CD8-positive, alpha-beta memory T cell (primary cell): ENCODE measurements around the gene FURIN. TPM values are rescaled to one million over a fixed set of nuclear protein-coding genes. Genes with fewer than 3 reads are reported as not detected.
"Not testable (repeated sequence)": the region's sequence is repeated elsewhere in the genome, so short reads cannot be mapped to it uniquely, and the experiment has no call there.

Source experiments
- CTCF ChIA-PET: fragments of 350-600 bp; sonication (Branson Sonifier 250); formaldehyde crosslinking; loops from one replicate; lab custom pipeline; 2021; ENCODE audit warnings: antibody characterized with exemption; lab: Charles Lee
- POLR2A ChIA-PET: fragments of 350-600 bp; sonication (Branson Sonifier 250); formaldehyde crosslinking; loops from one replicate; lab custom pipeline; 2021; ENCODE audit warnings: antibody characterized with exemption; lab: Charles Lee
- DNase-seq, 5 donors: peaks; one replicate each; pipeline versions ENCODE4 v3.0.0 to v3.0.0-alpha.2; 2020 to 2022; ENCODE audit warnings: mixed read lengths in 1 of 5
- H3K27ac ChIP-seq: one replicate; pipeline ENCODE4 v1.7.0; 2013; ENCODE audit warnings: low read depth, mild to moderate bottlenecking, low read length, moderate library complexity
- H3K27me3 ChIP-seq: 2 replicates; pipeline ENCODE4 v1.7.0; 2013; ENCODE audit warnings: low read length, mild to moderate bottlenecking; ENCODE audit not compliant: insufficient read depth, poor library complexity, severe bottlenecking
- H3K36me3 ChIP-seq: 2 replicates; pipeline ENCODE4 v1.7.0; 2013; ENCODE audit warnings: mild to moderate bottlenecking, low read length, moderate library complexity; ENCODE audit not compliant: insufficient read depth
- H3K4me1 ChIP-seq: 2 replicates; pipeline ENCODE4 v1.7.0; 2013; ENCODE audit warnings: mild to moderate bottlenecking, low read length, moderate library complexity; ENCODE audit not compliant: insufficient read depth
- H3K4me3 ChIP-seq: 2 replicates; pipeline ENCODE4 v1.7.0; 2013; ENCODE audit warnings: mild to moderate bottlenecking, low read length
- H3K9me3 ChIP-seq: 2 replicates; pipeline ENCODE4 v1.7.0; 2013; ENCODE audit warnings: mild to moderate bottlenecking, low read length
- H3K27ac Mint-ChIP-seq, 8 donors: one replicate each; pipeline ENCODE4 v1.8.0; 2020 to 2021; ENCODE audit warnings: mixed read lengths in 8 of 8, mild to moderate bottlenecking in 6 of 8, inconsistent platforms in 3 of 8, moderate library complexity in 3 of 8
- H3K27me3 Mint-ChIP-seq, 2 donors: one replicate each; pipeline ENCODE4 v1.8.0; 2020 to 2021; ENCODE audit warnings: mixed read lengths in 2 of 2, mild to moderate bottlenecking in 1 of 2, moderate library complexity in 1 of 2
- H3K36me3 Mint-ChIP-seq, 3 donors: one replicate each; pipeline ENCODE4 v1.8.0; 2020 to 2021; ENCODE audit warnings: mixed read lengths in 3 of 3, inconsistent platforms in 1 of 3, mild to moderate bottlenecking in 1 of 3
- H3K4me1 Mint-ChIP-seq, 3 donors: one replicate each; pipeline ENCODE4 v1.8.0; 2020 to 2021; ENCODE audit warnings: mixed read lengths in 3 of 3, inconsistent platforms in 1 of 3, mild to moderate bottlenecking in 1 of 3
- H3K4me3 Mint-ChIP-seq, 7 donors: one replicate each; pipeline ENCODE4 v1.8.0; 2020 to 2021; ENCODE audit warnings: mixed read lengths in 7 of 7, mild to moderate bottlenecking in 6 of 7, moderate library complexity in 4 of 7, inconsistent platforms in 2 of 7
- H3K9me3 Mint-ChIP-seq, 5 donors: one replicate each; pipeline ENCODE4 v1.8.0; 2020 to 2022; ENCODE audit warnings: mixed read lengths in 5 of 5, mild to moderate bottlenecking in 3 of 5, moderate library complexity in 2 of 5, inconsistent platforms in 1 of 5
- polyA plus RNA-seq: library from polyadenylated mRNA; unstranded; fragments of 300-500 nt; fragmentation: Illumina TruSeq; gene quantifications from one replicate; pipeline ENCODE4 v1.2.3, GENCODE V29; 2021
- total RNA-seq, 2 experiments: library from RNA; stranded (reverse); gene quantifications; one replicate each; pipeline ENCODE4 v1.2.3, GENCODE V29; 2021

Gene FURIN
- total and polyA plus RNA-seq, 3 experiments from 2014 or later = 11.7 to 124 (median 121) TPM

GRCh38 chr15:90892498-90893174 is 24.2 kb downstream of the FURIN start:
- Mint-ChIP-seq H3K27ac (no peak overlapping the region), H3K36me3 (no peaks in the 10 kb centered on the region), H3K9me3 (no peaks in the 10 kb centered on the region), H3K4me1 (peaks cover 5 to 15% (median 6%) of the 10 kb centered on the region in 3 donors), H3K4me3 (no peak overlapping the region), H3K27me3 (peaks cover 6 to 12% of the 10 kb centered on the region in 2 donors)
- CTCF ChIA-PET = interaction anchor here (0.9 to 1.7 kb wide), 2 partner anchors 10 to 40 kb away, joined by 3 to 4 read pairs; partner anchors contain the start of genes HDDC3 and MAN2A2
- Histone ChIP-seq H3K4me1 (peaks cover 5% of the 10 kb centered on the region), H3K27ac (no peak overlapping the region), H3K36me3 (no peaks in the 10 kb centered on the region), H3K4me3 (no peak overlapping the region), H3K27me3 (no peaks in the 10 kb centered on the region), H3K9me3 (no peaks in the 10 kb centered on the region)
- no peak for DNase-seq
- POLR2A ChIA-PET = no interaction called here

GRCh38 chr15:90893175-90894090 is 25.0 kb downstream of the FURIN start:
- H3K27me3 Mint-ChIP-seq = peaks cover 1 to 10% of the 10 kb centered on the region in 2 donors
- H3K36me3 ChIP-seq = no peaks in the 10 kb centered on the region
- H3K4me3 Mint-ChIP-seq = no peak overlapping the region
- H3K4me3 ChIP-seq = no peak overlapping the region
- no peaks in the 10 kb centered on the region for H3K27me3 ChIP-seq
- H3K27ac ChIP-seq = no peak overlapping the region
- H3K27ac Mint-ChIP-seq = no peak overlapping the region
- POLR2A ChIA-PET = no interaction called here
- H3K4me1 Mint-ChIP-seq = peaks cover 5 to 13% (median 6%) of the 10 kb centered on the region in 3 donors
- peaks cover 5% of the 10 kb centered on the region for H3K4me1 ChIP-seq
- DNase-seq = no peak
- CTCF ChIA-PET = interaction anchor here (0.9 to 2.5 kb wide), 3 partner anchors 8 to 39 kb away, joined by 3 to 9 read pairs (median 4); partner anchors contain the start of genes HDDC3 and MAN2A2
- no peaks in the 10 kb centered on the region for H3K36me3 Mint-ChIP-seq
- H3K9me3 Mint-ChIP-seq = no peaks in the 10 kb centered on the region
- no peaks in the 10 kb centered on the region for H3K9me3 ChIP-seq

GRCh38 chr15:90895571-90896117 is 27.3 kb downstream of the FURIN start:
- Histone ChIP-seq H3K27ac (no peak overlapping the region), H3K27me3 (no peaks in the 10 kb centered on the region), H3K4me1 (no peaks in the 10 kb centered on the region), H3K9me3 (no peaks in the 10 kb centered on the region), H3K4me3 (no peak overlapping the region), H3K36me3 (no peaks in the 10 kb centered on the region)
- ChIA-PET CTCF (interaction anchor here (0.9 to 2.5 kb wide), 4 partner anchors 10 to 154 kb away, joined by 3 to 9 read pairs (median 6); no protein-coding TSS in a partner anchor), POLR2A (no interaction called here)
- DNase-seq = no peak
- Mint-ChIP-seq H3K27ac (peak overlapping the region in 1 of 8 donors; percentile 46), H3K36me3 (no peaks in the 10 kb centered on the region), H3K4me3 (no peak overlapping the region), H3K9me3 (no peaks in the 10 kb centered on the region), H3K4me1 (no peaks in the 10 kb centered on the region), H3K27me3 (peaks cover 0 to 2% of the 10 kb centered on the region in 2 donors)

GRCh38 chr15:90897131-90897655 is 28.8 kb downstream of the FURIN start:
- H3K9me3 Mint-ChIP-seq, H3K36me3 Mint-ChIP-seq, H3K27me3 ChIP-seq, H3K27ac Mint-ChIP-seq, POLR2A ChIA-PET, H3K9me3 ChIP-seq, H3K36me3 ChIP-seq, H3K27ac ChIP-seq, H3K4me1 ChIP-seq, DNase-seq, H3K27me3 Mint-ChIP-seq, H3K4me3 Mint-ChIP-seq, H3K4me3 ChIP-seq: not testable (repeated sequence)
- peaks cover 11 to 12% (median 11%) of the 10 kb centered on the region in 3 donors for H3K4me1 Mint-ChIP-seq
- CTCF ChIA-PET = interaction anchor here (0.6 to 14.4 kb wide), 3 partner anchors 11 to 80 kb away, joined by 3 to 251 read pairs (median 14); partner anchors contain the start of genes HDDC3 and UNC45A

- CTCF ChIA-PET = interaction anchor here (0.7 to 14.4 kb wide), 7 partner anchors 10 to 132 kb away, joined by 3 to 251 read pairs (median 4); partner anchors contain the start of genes HDDC3 and UNC45A
- peak overlapping the region; percentile 87 for H3K4me3 ChIP-seq
- H3K27ac ChIP-seq = peak overlapping the region; percentile 84
- POLR2A ChIA-PET = interaction anchor here (1.2 to 4.8 kb wide), 3 partner anchors 12 to 33 kb away, joined by 4 to 63 read pairs (median 25); partner anchors contain the start of genes HDDC3 and UNC45A
- Mint-ChIP-seq H3K9me3 (no peaks in the 10 kb centered on the region), H3K27ac (peak overlapping the region; percentile 87 to 96 (median 92)), H3K36me3 (peaks cover 4 to 26% (median 7%) of the 10 kb centered on the region in 3 donors), H3K4me1 (peaks cover 21 to 37% (median 21%) of the 10 kb centered on the region in 3 donors), H3K27me3 (no peaks in the 10 kb centered on the region), H3K4me3 (peak overlapping the region; percentile 86 to 93 (median 91))
- H3K9me3 ChIP-seq = no peaks in the 10 kb centered on the region
- H3K36me3 ChIP-seq = peaks cover 13% of the 10 kb centered on the region
- no peaks in the 10 kb centered on the region for H3K27me3 ChIP-seq
- no peak for DNase-seq
- H3K4me1 ChIP-seq = peaks cover 20% of the 10 kb centered on the region
Observed at GRCh38 chr15:90901175-90902039, 33.0 kb downstream of the FURIN start.

- peak overlapping the region; percentile 84 for H3K27ac ChIP-seq
- no peaks in the 10 kb centered on the region for H3K27me3 ChIP-seq
- no peaks in the 10 kb centered on the region for H3K9me3 Mint-ChIP-seq
- peak; percentile 59 to 81 (median 74) for DNase-seq
- H3K9me3 ChIP-seq = no peaks in the 10 kb centered on the region
- ChIA-PET CTCF (interaction anchor here (0.7 to 14.4 kb wide), 11 partner anchors 9 to 254 kb away, joined by 3 to 251 read pairs (median 4); partner anchors contain the start of genes HDDC3 and UNC45A), POLR2A (interaction anchor here (1.1 to 4.8 kb wide), 7 partner anchors 13 to 1008 kb away, joined by 3 to 63 read pairs (median 6); partner anchors contain the start of genes AP3S2, HDDC3, RCCD1 and UNC45A)
- H3K36me3 Mint-ChIP-seq = peaks cover 4 to 34% (median 7%) of the 10 kb centered on the region in 3 donors
- H3K4me1 ChIP-seq = peaks cover 20% of the 10 kb centered on the region
- H3K27ac Mint-ChIP-seq = peak overlapping the region; percentile 87 to 96 (median 92)
- peaks cover 21 to 37% (median 21%) of the 10 kb centered on the region in 3 donors for H3K4me1 Mint-ChIP-seq
- peak overlapping the region; percentile 86 to 93 (median 91) for H3K4me3 Mint-ChIP-seq
- peaks cover 21% of the 10 kb centered on the region for H3K36me3 ChIP-seq
- peak overlapping the region; percentile 87 for H3K4me3 ChIP-seq
- no peaks in the 10 kb centered on the region for H3K27me3 Mint-ChIP-seq
Observed at GRCh38 chr15:90902040-90902839, 33.9 kb downstream of the FURIN start.
